ENCODE results near the gene CCL15. TPM values are rescaled to one million over a fixed set of nuclear protein-coding genes. Genes with fewer than 3 reads are reported as not detected.
"Not testable (repeated sequence)": the region's sequence is repeated elsewhere in the genome, so short reads cannot be mapped to it uniquely, and the experiment has no call there.

CCL15 gene
- under 1 TPM in 1 of 12 donors, not detected in 11; 0.43 TPM for polyA plus RNA-seq (ENCODE audit: insufficient read length in 12 of 12)
- long read RNA-seq, donor 1, transcript CCL15-204 (4 exons, 1,073 nt) = major isoform, 53 of 53 reads
- long read RNA-seq, donor 1, partial matches to known transcripts = 0 of 53 reads
- long read RNA-seq, donor 1, other reads (novel, unspliced or antisense) = 0 of 53 reads
- long read RNA-seq, donor 2 = 0 reads
- long read RNA-seq, donor 3 = 0 reads
- long read RNA-seq, donor 4 = 0 reads
- long read RNA-seq, donor 5 = 0 reads
- long read RNA-seq, donor 6 = 0 reads
- long read RNA-seq, donor 7 = 0 reads
- long read RNA-seq, donor 8 = 0 reads
- long read RNA-seq, donor 9 = 0 reads
- long read RNA-seq, donor 10 = 0 reads
- long read RNA-seq, donor 11 = 0 reads

DNA sequence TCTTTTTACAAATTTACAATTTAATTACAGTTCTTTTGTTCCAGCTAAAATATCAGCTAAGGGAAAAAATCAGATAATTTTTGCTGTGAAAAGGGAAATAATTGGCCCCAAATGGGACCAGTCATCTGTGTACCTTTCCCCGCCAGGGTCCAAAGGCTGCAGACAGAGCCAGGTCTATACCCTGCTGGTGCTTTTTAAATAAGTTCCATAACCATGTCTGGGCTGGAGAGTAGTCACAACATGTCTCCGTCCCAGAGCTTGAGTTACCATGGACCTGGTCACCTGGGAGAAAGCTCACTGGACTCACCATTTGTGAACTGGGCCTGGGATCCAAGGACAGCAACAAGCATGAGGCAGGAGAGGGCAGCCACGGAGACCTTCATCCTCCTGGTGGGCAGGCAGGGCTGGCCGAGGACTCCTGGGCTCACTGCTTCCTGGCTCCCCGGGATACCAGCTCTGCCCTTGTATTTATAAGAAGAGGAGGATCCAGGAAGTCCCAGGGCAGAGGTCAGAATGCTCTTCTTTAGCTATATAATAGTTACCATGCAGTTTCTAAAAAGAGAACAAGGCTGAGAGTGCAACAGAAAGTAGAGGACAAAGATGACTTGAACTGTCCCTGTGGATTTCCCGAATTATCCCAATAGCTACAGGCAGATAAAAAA lies at the start of gene CCL15:
Gene CCL15 (minus strand): TSS at position 444 of the 662 bp plus-strand sequence. CDS start 61 bp downstream, at position 383.
- DNase-seq = no peak

DNA sequence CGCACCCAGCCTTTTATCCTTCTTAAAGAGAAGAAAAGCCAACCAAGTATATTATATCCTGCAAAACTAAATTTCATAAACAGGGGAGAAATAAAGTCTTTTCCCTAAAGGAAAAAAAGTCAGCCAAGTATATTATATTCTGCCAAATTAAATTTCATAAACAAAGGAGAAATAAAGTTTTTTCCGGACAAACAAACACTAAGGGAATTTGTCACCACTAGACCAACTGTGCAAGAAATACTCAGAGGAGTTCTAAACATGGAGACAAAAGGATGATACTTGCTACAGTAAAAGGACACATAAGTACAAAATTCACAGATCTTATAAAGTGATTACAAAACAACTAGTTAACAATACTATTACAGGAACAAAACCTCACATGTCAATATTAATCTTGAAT lies 48.3 kb upstream of the CCL15 start:
- no peak for DNase-seq

DNA sequence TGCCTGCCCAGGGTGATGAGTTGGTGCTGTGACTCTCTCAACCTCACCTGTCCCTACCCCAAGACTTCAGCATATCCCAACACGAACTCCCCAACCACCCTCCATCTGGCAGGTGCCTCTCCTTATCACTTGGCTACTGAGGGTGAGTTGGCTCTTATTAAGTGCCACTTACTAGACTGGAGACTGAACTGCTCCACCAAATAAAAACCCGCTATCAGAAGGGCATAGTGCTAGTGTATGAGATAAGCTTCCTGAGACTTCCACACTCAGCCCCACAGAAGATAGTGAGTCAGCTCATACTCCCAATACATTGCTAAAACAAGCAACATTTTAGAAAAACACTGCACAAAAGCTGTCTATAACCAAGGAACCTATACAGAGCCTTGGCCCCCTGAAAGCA lies 46.7 kb upstream of the CCL15 start:
- DNase-seq = no peak

DNA sequence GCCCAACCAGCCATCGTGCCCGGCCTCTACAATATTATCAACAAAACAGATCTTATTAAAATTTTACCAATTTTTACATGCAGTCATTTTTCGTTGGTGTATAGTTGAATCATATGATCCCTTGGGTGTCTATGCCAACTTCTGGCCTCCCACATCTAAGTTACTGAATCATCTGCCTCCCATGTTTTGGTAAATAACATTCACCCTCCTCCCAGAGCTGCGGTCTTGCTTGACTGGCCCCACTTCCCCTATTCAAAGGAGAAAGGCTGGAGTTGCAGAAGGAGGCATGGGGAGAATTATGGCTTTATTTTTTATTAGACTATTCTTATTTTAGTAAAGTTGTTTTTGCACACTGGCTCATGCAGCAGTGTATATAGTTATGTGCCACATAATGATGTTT lies 34.9 kb upstream of the CCL15 start:
- no peak for DNase-seq

GRCh38 chr17:36034127-36034526 lies 32.8 kb upstream of the CCL15 start:
- no peak for DNase-seq

- DNase-seq = no peak
Measured at GRCh38 chr17:36030956-36031355, 29.6 kb upstream of the CCL15 start.

DNA sequence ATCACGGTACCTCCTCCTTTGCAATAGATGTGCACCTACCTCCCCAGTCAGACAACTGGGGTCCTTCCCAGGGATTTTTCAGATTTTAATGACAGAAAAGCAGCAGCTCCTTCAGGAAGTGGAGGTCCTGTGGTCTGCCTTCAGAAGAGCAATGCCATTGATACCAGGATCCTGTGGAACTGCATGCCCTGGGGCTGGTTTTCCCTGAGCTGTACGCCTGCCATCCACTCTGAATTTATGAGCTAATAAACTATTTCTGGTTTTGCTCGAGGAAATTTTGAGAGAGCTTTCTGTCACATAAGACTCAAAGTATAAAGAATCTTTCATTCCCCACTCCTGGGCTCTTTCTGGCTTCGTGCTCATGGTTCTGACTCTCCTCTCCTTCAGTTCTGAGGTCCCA lies 26.4 kb upstream of the CCL15 start:
- no peak for DNase-seq

DNA sequence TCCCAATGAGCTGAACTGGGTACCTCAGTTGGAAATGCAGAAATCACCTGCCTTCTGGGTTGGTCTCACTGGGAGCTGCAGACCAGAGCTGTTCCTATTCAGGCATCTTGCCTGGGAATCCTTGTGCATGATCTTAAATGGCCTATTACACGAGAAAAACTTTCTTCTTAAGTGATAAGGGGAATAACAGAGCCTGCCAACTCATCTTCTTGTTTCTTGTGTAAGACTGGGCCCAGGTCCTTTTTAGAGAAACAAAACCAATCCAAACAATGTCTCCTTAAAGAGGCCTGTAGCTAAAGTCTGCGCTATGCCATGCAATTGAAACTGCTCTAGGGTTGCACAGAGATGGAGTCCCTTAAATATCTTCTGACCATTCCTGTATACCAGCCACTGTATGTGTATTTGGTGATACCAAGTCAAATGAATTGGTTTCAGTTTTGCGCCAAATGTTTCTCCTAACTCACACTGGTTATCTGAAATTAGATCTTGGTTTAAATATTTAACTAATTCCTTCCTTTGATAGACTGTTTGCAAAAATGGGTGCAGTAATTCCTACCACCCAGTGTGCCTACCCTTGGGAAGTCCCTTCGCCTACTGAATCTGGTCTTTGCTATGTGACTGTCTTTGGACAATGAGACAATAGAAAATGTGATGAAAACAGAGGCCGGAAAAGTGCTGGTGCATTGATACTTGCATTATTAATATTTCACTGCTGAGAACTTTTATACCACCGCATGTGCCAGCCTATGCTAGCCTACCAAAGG lies 22.9 kb upstream of the CCL15 start:
- DNase-seq = no peak

DNA sequence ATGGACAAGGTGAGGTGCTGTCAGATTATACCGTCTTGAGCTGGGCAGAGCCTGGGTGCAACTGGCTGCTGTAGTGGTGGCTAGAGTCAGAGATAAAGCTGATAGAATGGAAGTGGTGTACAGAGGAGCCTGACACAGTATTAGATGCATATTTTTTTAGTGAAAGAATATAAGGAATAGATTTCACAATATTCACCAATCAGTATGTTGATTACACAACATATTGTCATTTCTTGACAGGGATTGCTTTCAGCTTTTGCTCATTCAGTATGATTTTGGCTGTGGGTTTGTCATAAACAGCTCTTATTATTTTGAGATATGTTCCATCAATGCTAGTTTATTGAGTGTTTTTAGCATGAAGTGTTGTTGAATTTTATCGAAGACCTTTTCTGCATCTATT lies 18.1 kb upstream of the CCL15 start:
- no peak for DNase-seq

DNA sequence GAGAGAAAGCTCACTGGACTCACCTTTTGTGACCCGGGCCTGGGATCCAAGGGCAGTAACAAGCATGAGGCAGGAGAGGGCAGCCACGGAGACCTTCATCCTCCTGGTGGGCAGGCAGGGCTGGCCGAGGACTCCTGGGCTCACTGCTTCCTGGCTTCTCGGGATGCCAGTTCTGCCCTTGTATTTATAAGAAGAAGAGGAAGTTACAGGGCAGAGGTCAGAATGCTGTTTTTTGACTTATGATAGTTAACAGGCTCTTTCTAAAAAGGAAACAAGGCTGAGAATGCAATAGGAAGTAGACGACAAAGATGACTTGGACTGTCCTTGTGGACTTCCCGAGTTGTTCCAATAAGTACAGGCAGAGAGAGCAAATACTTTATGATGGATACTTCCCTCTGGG lies 16.4 kb upstream of the CCL15 start, which contains the start of gene CCL23:
Gene CCL23 (minus strand): TSS at position 174 of the 400 bp plus-strand sequence. CDS start 75 bp downstream, at position 99.
- DNase-seq = peak; percentile 6

- DNase-seq = no peak
Measured at GRCh38 chr17:36016555-36016954, 15.2 kb upstream of the CCL15 start.

- DNase-seq = not testable (repeated sequence)
Measured at GRCh38 chr17:36015895-36016294, 14.5 kb upstream of the CCL15 start.

GRCh38 chr17:36014946-36015345 lies 13.6 kb upstream of the CCL15 start:
- no peak for DNase-seq

DNA sequence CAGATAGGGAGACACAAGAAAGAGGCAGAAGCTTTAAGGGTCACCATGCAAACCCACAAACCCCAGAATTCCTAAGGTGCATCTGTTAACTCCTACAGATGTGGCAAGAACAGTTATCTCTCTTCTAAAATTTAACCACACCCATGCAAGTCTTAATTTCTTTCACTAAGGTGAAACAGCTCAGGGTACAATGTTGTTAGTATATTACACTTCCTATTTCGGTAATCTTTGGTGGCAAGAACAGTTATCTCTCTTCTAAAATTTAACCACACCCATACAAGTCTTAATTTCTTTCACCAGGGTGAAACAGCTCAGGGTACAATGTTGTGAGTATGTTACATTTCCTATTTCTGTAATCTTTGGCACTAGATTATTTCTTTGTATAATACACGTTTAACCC lies 9.8 kb upstream of the CCL15 start:
- DNase-seq = no peak

- DNase-seq = no peak
Measured at GRCh38 chr17:36008998-36009665, 7.8 kb upstream of the CCL15 start.

DNA sequence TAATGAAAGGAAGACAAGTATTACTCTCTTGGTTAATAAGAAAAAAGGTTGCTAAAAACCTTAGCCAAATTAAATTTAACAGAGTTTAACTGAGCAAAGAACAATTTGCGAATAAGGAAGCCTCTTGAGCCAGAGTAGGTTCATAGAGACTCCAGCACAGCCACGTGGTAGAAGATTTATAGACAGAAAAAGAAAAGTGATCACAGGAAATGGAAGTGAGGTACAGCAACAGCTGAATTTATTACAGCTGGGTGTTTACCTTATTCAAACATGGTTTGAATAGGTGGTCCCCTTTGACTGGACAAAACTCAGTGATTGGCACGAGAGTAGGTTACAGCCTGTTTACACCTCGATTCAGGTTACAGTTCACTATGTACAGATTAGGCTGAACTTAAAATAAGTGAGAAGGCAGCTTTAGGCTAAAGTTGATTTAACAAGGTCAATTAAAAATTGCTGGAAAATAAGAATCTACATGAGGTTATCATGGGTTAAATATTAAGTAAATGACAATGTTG lies 3.3 kb upstream of the CCL15 start:
- DNase-seq = no peak

GRCh38 chr17:36002631-36003030 lies 1.3 kb upstream of the CCL15 start:
- DNase-seq = no peak

GRCh38 chr17:36001862-36002603 lies 680 bp upstream of the CCL15 start:
- no peak for DNase-seq

DNA sequence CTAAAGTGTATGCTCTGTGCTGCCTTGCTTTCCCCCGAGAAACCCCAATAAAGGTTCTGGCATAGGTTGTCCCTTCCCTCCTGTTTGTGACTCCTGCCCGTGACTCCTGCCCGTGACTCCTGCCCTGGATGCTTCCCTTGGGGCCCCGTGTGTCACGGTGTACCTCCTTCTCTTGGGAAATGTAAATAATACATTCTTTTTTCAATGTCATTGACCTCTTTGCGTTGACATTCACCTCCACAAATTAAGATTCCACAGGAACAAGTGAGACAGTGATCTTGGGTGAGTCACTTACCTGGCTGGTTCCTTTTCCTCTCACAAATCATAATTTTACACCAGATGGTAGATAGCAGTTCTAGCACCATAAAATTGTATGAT lies 632 bp downstream of the CCL15 start:
- DNase-seq = no peak

DNA sequence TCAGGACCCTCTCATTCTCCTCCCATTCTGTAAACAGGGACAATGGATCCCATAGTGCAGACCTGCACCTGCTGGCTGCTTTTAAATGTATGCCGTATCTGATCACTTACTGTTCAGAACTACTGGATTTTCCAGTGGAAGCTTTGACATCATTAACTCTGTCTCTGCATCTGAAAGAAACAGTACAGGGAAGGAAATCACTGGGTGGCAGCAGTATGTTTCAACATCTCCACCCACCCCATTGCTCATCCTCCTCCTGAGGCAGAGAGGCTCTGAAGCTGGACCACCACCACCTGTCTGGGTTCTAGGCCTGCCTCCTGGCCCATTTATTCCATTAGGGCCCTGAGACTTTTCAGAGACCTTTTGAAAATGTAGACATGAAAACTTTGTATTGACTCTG lies 2.6 kb downstream of the CCL15 start:
- DNase-seq = no peak

DNA sequence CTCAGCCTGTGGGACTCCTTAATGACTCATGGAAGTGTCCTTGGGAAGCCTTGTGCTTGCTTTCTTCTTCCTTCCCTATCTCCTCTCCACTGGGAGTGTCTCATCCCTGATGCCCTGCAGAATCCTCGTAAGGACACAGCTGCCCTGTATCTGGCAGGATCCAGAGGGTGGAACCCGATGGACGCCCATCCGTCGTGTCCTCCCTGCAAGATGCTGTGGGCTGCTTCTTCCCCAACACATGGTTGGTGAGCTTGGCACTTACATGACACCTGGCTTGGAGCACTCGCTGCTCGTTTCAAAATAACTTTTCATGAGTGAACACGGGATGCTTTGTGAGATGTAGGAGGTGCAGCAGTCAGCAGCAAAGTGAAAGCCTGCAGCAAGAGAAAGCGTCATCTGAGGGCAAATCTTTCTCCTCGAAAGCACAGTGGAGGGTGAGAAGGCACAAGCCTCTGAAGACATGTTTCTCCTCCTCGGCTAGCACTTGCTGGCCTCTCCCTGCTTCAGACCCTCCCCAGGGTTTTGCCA lies 3.3 kb downstream of the CCL15 start:
- no peak for DNase-seq
